Midbrain (tissue), 1 donor: ENCODE results near the gene SFR1.
"Not testable (repeated sequence)": the region's sequence is repeated elsewhere in the genome, so short reads cannot be mapped to it uniquely, and the experiment has no call there.

Experiments
- DNase-seq: peaks from one replicate; lab custom pipeline; 2025; lab: John Stamatoyannopoulos, UW

Gene SFR1

DNA sequence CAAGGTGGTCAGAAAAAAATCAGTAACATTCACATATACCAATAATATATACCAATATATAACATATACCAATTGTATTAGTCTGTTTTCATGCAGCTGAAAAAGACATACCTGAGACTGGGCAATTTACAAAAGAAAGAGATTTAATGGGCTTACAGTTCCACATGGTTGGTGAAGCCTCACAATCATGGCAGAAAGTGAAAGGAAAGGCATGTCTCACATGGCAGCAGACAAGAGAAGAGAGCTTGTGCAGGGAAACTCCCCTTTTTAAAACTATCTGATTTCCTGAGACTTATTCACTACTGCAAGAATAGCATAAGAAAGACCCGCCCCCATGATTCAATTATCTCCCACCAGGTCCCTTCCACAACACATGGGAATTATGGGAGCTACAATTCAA, 52.2 kb downstream of the SFR1 start:
- not testable (repeated sequence) for DNase-seq
